OCI-LY3 (cell line): ENCODE data around the gene STIL.
"Not testable (repeated sequence)": the region's sequence is repeated elsewhere in the genome, so short reads cannot be mapped to it uniquely, and the experiment has no call there.

Experiments
- H2AFZ ChIP-seq: fragments of 200-600, 300-600 bp; shearing (Covaris generic); 2 replicates; pipeline ENCODE4 v1.6.0; 2014; ENCODE audit warnings: antibody characterized with exemption, low read depth, low read length
- H3K27ac ChIP-seq: fragments of 200-600, 300-600 bp; sonication (generic); 2 replicates; pipeline ENCODE4 v1.5.1; 2014; ENCODE audit warnings: mild to moderate bottlenecking, low read length, moderate library complexity, mixed read lengths
- H3K27me3 ChIP-seq: fragments of 200-600, 300-600 bp; sonication (generic); 2 replicates; pipeline ENCODE4 v1.6.1; 2014; ENCODE audit warnings: low read depth, low read length, mixed read lengths
- H3K36me3 ChIP-seq: fragments of 200-600, 300-600 bp; sonication (generic); replicated peaks from 2 replicates; pipeline ENCODE3; 2014; ENCODE audit warnings: low read depth, low read length, mixed read lengths
- H3K4me1 ChIP-seq: fragments of 300-600, 200-600 bp; sonication (generic); 2 replicates; pipeline ENCODE4 v1.6.1; 2014; ENCODE audit warnings: low read length, mixed read lengths
- H3K4me2 ChIP-seq: fragments of 200-600, 300-600 bp; sonication (generic); 2 replicates; pipeline ENCODE4 v1.6.1; 2014; ENCODE audit warnings: low read length, mixed read lengths
- H3K4me3 ChIP-seq: fragments of 300-600, 200-600 bp; sonication (generic); 2 replicates; pipeline ENCODE4 v1.5.1; 2014; ENCODE audit warnings: antibody characterized with exemption, mild to moderate bottlenecking, low read length, moderate library complexity
- H3K79me2 ChIP-seq: fragments of 300-600, 200-600 bp; shearing (Covaris generic); 2 replicates; pipeline ENCODE4 v1.6.1; 2014; ENCODE audit warnings: mild to moderate bottlenecking, low read length, mixed read lengths
- H3K9ac ChIP-seq: fragments of 300-600, 200-600 bp; shearing (Covaris generic); 2 replicates; pipeline ENCODE4 v1.6.0; 2014; ENCODE audit warnings: mild to moderate bottlenecking, low read length, moderate library complexity
- H3K9me3 ChIP-seq: fragments of 200-600, 300-600 bp; shearing (Covaris generic); 2 replicates; pipeline ENCODE4 v1.6.1; 2014; ENCODE audit warnings: low read length, mixed read lengths; ENCODE audit not compliant: insufficient read depth
- H4K20me1 ChIP-seq: fragments of 200-600, 300-600 bp; sonication (generic); 2 replicates; pipeline ENCODE4 v1.6.1; 2016; ENCODE audit warnings: low read length, mixed read lengths; ENCODE audit not compliant: insufficient read depth
- CTCF ChIP-seq: fragments of 200-600, 300-600 bp; sonication (generic); IDR thresholded peaks from 2 replicates; pipeline ENCODE4 v1.5.1; 2014; ENCODE audit warnings: antibody characterized with exemption, low read length, low read depth
- EZH2phosphoT487 ChIP-seq: fragments of 200-600 bp; shearing (Covaris generic); IDR thresholded peaks from 2 replicates; pipeline ENCODE4 v1.6.1; 2018; ENCODE audit warnings: antibody characterized with exemption, mixed run types, low read depth

The STIL gene

GRCh38 chr1:47280142-47280541, 33.8 kb downstream of the STIL start:
- H4K20me1 ChIP-seq, result no peaks in the 10 kb centered on the region; the same call in 1 of the 2 replicates
- H3K9ac ChIP-seq, result no peak overlapping the region
- no peaks in the 10 kb centered on the region for H3K27me3 ChIP-seq
- no peaks in the 10 kb centered on the region for H3K9me3 ChIP-seq
- no peaks in the 10 kb centered on the region for H3K4me1 ChIP-seq
- H3K36me3 ChIP-seq, result peaks cover 17% of the 10 kb centered on the region
- H3K4me3 ChIP-seq, result no peak overlapping the region
- peaks cover 12% of the 10 kb centered on the region; the same call in 1 of the 2 replicates for H3K79me2 ChIP-seq
- no peak overlapping the region for H3K4me2 ChIP-seq
- no peak overlapping the region for H2AFZ ChIP-seq
- no peak for TF ChIP-seq CTCF
- H3K27ac ChIP-seq, result no peak overlapping the region

GRCh38 chr1:47276850-47277249, 37.1 kb downstream of the STIL start:
- Histone ChIP-seq H4K20me1 (no peaks in the 10 kb centered on the region; the same call in 1 of the 2 replicates), H3K4me1 (no peaks in the 10 kb centered on the region), H3K27me3 (no peaks in the 10 kb centered on the region), H3K4me2 (no peak overlapping the region), H3K4me3 (no peak overlapping the region), H2AFZ (no peak overlapping the region), H3K36me3 (peaks cover 14% of the 10 kb centered on the region), H3K79me2 (peaks cover 18% of the 10 kb centered on the region), H3K27ac (no peak overlapping the region), H3K9ac (no peak overlapping the region), H3K9me3 (no peaks in the 10 kb centered on the region)
- TF ChIP-seq EZH2phosphoT487 (no peak), CTCF (no peak)

- H3K4me1 ChIP-seq, H3K9ac ChIP-seq, H4K20me1 ChIP-seq, H3K27ac ChIP-seq, H3K27me3 ChIP-seq, H2AFZ ChIP-seq, H3K4me3 ChIP-seq, H3K9me3 ChIP-seq, H3K4me2 ChIP-seq: not testable (repeated sequence)
- peaks cover 12% of the 10 kb centered on the region for H3K36me3 ChIP-seq
- H3K79me2 ChIP-seq, result peaks cover 18% of the 10 kb centered on the region
These were observed 38.1 kb downstream of the STIL start for GRCh38 chr1:47275811-47276210.

- not testable (repeated sequence) for H3K9ac ChIP-seq, H2AFZ ChIP-seq, H3K9me3 ChIP-seq, H4K20me1 ChIP-seq, H3K36me3 ChIP-seq, H3K27me3 ChIP-seq, H3K27ac ChIP-seq, H3K4me3 ChIP-seq, H3K4me2 ChIP-seq, H3K79me2 ChIP-seq, H3K4me1 ChIP-seq
These were observed 48.4 kb downstream of the STIL start for GRCh38 chr1:47265529-47265928.

GRCh38 chr1:47262787-47263413, 51.0 kb downstream of the STIL start:
- Histone ChIP-seq H3K36me3 (peaks cover 3% of the 10 kb centered on the region), H3K4me2 (no peak overlapping the region)

More at GRCh38 chr1:47262787-47263413, 51.0 kb downstream of the STIL start:
- no peaks in the 10 kb centered on the region for H3K4me1 ChIP-seq
- H4K20me1 ChIP-seq, result no peaks in the 10 kb centered on the region
- no peak overlapping the region for H3K4me3 ChIP-seq
- no peak overlapping the region for H2AFZ ChIP-seq
- H3K27ac ChIP-seq, result no peak overlapping the region
- TF ChIP-seq CTCF (peak; percentile 50), EZH2phosphoT487 (no peak)
- H3K79me2 ChIP-seq, result no peaks in the 10 kb centered on the region
- H3K9ac ChIP-seq, result no peak overlapping the region
- no peaks in the 10 kb centered on the region for H3K27me3 ChIP-seq
- no peaks in the 10 kb centered on the region for H3K9me3 ChIP-seq
